ENCODE measurements around the gene SLC25A34.

SLC25A34 gene

DNA sequence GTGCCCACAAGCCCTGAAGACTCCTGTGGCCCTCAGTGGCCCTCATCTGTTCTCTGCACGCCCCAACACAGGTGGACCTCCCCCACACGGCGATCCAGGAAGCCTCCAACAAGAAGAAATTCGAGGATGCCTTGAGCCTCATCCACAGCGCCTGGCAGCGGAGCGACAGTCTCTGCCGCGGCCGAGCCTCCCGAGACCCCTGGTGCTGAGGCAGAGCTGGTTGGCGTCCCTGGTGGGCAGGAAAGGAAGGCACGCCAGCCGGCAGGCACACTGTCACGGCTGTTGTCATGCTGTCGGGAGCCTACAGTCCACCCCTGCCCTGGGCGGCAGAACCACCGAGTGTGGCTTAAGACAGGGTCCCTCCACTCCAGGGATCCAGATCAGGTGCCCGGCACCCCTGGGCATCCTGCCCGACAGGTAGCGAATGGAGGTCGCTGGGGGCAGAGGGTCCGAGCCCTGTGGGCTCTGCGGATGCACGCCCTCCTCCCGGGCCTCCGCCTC lies 2.3 kb upstream of the SLC25A34 start:
- no peak for DNase-seq

DNA sequence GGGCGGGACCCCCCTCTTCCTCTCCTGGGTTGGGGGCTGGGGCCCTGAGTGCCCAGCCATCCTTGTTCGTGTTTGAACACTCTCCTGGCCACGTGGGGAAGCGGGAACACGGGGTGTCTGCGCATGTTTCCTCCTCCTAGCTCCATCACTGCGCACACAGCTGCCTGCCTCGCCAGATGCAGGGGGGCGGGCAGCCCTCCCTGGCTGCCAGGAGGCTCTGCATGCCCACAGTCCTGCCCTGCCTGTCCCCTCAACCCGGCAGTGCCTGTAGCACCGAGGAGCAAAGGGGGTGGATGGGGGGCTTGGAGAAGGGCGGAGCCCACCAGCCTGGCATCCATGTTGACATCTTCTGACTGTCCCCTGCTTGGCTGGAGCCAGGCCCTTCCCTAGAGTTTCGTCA lies 1.8 kb upstream of the SLC25A34 start:
- no peak for DNase-seq

- no peak for DNase-seq
Measured at GRCh38 chr1:15734901-15735300, 1.2 kb upstream of the SLC25A34 start.

- DNase-seq, result no peak
Measured at GRCh38 chr1:15735304-15736037, 587 bp upstream of the SLC25A34 start.

DNA sequence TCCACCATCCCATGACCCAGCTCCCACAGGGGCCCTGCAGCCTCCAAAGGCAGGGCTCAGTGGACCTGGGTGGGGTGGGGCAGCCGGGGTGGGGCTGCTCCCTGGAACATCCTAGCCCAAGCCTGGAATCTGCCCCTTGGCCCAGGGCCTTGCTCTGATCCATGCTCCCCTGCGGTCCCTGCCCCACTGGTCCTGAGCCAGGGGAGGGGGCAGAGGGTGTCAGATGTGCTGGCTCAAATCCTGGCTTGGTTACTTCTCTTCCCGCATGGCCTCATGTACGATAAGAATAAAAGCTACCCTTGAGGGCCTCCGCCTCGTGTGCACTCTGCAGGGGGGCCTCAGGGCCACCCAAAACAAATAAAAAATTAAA lies 819 bp downstream of the SLC25A34 start:
- no peak for DNase-seq

DNA sequence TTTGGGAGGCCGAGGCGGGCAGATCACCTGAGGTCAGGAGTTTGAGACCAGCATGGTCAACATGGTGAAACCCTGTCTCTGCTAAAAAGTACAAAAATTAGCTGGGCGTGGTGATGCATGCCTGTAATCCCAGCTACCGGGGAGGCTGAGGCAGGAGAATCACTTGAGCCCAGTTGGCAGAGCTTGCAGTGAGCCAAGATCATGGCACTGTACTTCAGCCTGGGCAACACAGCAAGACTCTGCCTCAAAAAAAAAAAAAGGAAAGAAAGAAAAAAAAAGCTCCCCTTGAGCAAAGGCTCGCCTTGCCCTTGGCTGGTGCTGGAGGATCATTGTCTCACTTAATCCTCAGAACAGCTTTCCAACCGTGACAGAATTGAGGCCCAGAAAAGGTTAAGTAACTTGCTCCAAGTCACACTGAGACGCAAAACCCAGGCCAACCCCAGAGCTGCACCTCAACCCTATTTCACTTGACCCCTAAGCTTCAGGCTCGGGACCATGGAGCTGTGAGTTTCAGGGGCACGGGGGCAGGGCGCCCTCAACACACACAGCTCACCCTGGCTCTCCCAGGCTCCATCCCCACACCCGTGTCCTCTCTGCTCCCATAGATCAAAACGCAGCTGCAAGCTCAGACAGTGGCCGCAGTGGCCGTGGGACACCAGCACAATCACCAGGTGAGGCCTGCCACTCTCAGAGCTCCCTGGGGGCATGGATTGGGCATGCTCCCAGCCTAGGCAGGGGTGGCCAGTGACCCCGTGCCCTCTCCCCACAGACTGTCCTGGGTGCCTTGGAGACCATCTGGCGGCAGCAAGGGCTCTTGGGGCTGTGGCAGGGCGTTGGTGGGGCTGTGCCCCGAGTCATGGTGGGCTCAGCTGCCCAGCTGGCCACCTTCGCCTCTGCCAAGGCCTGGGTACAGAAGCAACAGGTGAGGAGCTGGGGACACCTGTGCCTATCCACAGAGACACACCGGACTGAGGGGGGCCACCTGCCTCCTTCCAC lies 1.6 kb downstream of the SLC25A34 start:
- no peak for DNase-seq

DNA sequence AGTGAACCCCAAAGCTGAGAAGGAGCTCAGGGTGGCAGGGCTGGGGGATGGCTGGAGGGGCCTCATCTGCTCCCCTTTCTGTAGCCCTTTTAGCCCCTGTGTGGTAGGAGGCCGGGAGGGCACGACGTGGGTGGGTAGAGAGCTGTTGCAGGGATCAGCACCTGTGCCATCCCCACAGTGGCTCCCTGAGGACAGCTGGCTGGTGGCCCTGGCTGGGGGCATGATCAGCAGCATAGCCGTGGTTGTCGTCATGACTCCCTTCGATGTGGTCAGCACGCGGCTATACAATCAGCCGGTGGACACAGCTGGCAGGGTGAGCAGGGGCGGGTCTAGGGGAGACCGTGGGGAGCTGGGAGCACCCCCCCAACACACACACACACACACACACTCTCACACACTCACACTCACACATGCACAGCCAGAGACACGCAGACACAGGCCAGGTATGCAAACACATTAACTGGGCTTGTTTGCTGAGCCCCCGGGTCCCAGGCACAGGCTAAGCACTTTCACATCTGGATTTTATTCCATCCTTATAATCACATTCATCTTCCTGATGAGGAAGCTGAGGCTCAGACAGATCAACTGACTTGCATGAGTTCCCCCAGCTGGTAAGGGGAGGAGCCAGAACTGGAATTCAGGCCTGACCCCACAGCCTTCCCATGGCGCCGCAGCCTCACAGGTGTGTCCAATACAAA lies 2.5 kb downstream of the SLC25A34 start:
- DNase-seq, result no peak

DNA sequence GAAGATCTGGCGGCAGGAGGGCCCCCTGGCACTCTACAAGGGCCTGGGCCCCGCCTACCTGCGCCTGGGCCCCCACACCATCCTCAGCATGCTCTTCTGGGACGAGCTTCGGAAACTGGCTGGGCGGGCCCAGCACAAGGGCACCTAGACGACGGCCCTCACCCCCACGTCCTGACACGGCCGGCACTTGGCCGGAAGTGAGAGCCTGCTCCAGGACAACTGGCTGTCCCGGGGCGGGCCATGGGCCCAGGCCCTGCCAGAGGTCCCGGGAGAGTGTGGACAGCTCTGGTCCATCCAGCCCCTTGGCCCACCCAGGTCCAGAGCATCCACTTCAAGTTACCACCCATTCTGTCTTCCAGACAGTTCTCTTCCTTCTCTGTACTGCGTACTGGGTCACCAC lies 3.2 kb downstream of the SLC25A34 start:
- DNase-seq, result no peak

DNA sequence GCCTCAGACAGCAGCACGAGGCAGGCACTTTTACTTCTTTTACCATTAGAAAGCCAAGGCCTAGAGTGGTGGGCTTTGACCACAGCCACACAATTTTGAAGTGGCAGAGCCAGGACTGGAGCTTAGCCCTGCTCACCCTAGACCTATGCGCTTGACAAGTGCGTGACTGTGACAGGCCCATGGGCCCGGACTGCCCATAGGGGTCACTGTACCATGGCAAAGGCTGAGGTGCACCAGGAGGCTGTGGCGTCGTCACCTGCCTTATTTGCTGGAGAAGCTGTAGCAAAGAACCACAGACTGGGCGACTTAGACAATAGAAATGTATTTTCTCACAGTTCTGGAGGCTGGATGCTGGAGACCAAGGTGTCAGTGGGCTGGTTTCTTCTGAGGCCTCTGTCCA lies 3.7 kb downstream of the SLC25A34 start:
- no peak for DNase-seq

DNA sequence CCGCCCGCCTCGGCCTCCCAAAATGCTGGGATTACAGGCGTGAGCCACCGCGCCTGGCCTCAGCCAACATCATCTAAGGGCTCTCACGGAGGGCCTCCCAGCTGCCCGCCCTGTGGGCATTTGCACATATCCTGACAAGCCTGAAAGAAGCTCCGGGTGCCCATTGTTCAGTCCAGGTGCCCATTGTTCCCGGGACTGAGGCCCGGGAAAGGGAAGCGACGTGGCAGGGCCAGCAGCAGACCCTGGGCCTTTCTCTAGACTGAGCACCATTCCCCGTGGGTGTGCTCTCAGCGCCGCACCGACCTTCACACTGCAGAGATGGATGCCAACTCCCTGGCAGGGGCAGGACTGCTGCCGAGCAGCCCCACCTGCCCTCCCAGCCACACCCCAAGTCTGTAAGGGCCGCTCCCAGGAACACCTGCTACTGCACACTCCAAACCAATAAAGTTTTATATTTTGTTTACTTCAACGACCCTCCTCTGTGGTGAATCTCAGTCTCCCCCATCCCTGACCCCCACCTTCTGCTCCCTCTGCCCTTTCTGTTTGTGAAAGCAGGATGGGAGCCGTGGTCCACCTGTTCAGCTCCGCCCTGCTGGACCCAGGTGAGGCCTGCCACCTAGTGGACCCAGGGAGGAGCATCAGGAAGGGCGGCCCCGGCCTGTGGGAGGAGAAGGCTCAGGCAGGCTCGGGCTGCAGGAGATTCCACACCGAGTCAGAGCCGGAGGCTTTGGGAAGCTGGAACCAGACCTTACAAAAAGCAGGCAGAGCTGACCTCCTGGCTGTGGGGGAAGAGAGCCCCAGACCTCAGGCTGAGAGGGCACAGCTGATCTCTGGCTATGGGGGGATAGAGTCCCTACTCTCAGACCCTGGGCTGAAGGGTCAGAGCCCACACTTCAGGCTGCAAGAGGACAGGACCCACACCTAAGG lies 5.1 kb downstream of the SLC25A34 start:
- peak; percentile 65 for DNase-seq

DNA sequence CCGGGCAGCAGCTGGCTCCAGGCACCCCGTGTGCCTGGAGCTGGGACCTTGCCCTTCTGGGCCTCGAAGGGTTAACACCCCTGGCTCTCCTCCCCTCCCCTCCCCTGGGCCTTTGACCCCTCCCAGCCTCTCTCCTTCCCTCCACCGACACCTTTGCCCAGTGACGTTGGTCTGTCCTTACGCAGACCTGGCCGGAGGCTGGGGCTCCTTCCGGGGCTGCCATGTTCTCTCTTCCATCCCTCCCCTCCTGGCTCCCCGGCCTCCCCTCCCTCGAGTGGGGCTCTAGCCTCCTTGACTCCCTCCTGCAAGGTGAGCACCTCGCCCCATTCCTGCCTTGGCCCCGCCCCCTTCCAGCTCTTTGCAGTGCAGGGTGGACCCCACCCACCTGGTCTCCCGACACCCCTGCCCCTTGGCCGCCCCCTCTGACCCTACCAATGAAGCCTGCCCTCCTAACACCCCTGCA lies 6.3 kb downstream of the SLC25A34 start, which contains the start of gene TMEM82:
Gene TMEM82, plus strand, starts transcription at position 161 of the 463 bp plus-strand sequence. Its CDS starts 61 bp downstream, at position 222.
- DNase-seq, result no peak

DNA sequence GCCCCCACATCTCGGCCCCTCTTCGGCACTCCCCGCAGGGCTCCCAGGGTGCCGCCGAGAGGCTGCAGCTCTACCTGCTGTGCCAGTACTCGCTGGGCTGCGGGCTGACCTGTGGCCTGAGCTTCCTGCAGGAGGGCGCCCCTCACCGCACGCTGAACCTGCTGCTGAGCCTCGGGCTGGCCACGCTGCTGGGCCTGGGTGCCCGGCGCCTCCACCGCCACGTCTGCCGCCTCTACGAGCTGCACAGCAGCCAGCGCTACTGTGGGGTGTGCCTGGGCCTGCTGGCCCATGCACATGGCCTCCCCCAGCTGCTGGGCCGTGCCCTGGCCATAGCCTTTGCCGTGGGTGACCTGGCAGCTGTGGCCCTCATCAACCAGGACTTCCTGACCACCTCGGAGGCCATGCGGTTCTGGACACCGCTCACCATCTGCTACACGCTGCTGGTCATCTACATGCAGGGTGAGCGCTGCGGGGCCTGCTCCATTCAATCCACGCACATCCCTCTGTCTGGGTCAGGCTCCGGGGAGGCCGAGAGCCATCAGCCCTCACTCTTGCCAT lies 8.1 kb downstream of the SLC25A34 start:
- no peak for DNase-seq

DNA sequence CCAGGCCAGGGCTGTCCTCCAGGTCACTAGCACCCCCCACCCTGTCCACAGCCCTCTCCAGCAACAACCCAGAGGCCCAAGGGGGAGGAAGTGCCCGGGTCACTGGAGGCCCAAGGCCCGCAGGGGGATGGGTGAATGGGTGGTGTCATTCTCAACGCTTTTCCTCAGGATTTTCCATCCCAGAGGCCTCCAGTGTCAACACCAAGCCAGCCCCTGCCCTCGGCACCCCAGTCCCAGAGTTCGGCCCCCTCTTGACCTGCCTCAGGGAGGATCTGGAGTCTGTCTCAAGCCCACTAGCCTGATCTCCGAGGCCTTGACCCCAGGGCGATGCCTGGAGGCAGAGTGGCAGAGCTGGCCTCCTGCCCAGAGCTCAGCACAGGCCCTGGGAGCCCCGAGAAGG lies 11.3 kb downstream of the SLC25A34 start:
- no peak for DNase-seq

DNA sequence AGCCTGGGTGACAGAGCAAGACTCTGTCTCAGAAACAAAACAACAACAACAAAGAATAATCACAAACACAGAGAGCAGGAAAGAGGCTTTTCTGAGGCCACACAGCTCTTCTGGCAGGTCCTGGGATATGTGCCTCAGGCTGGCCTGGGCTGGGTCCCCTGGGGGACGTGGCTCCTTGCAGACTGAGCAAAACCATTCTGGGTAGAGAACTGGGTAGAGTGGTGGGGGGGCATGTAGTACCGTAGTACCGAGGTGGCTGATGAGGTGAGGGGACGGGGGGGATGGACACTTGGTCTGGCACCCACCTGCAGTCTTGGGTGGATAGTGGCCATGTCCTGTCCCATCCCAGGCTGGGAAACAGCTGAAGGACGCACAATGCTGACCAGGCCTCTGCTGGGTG lies 12.2 kb downstream of the SLC25A34 start:
- DNase-seq, result no peak

- DNase-seq, result no peak
Measured at GRCh38 chr1:15748690-15749398, 12.8 kb downstream of the SLC25A34 start.

- no peak for DNase-seq
Measured at GRCh38 chr1:15749399-15750291, 13.6 kb downstream of the SLC25A34 start.

- DNase-seq, result no peak
Measured at GRCh38 chr1:15750924-15751323, 14.9 kb downstream of the SLC25A34 start.

DNA sequence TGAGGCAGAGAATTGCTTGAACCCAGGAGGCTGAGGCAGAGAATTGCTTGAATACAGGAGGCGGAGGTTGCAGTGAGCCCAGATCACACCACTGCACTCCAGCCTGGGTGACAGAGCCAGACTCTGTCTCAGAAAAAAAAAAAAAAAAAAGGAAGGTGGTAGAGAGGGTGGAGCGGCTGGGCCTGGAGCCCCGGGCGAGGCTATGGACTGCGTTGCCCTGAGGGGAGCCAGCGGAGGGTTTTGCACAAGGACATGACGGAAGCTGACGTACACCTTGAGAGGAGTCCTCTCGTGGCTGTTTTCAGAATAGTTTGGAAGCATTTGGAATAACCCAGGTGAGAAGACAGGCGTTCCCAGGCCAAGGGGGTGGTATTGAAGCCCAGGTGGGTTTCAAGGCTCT lies 15.7 kb downstream of the SLC25A34 start:
- no peak for DNase-seq

- DNase-seq, result no peak
Measured at GRCh38 chr1:15753776-15754175, 17.7 kb downstream of the SLC25A34 start.
